HG03432 (cell line): ENCODE results near the gene PCNX2.
"Not testable (repeated sequence)": the region's sequence is repeated elsewhere in the genome, so short reads cannot be mapped to it uniquely, and the experiment has no call there.

Experiments used
- ATAC-seq: cut with Tn5 transposase; IDR thresholded peaks from one replicate; pipeline ENCODE4 v1.9.1; 2021; ENCODE audit warnings: mild to moderate bottlenecking, moderate library complexity; ENCODE audit not compliant: unreplicated experiment

Gene PCNX2

GRCh38 chr1:233025567-233025966 lies 270.0 kb downstream of the PCNX2 start:
- ATAC-seq, result no peak

DNA sequence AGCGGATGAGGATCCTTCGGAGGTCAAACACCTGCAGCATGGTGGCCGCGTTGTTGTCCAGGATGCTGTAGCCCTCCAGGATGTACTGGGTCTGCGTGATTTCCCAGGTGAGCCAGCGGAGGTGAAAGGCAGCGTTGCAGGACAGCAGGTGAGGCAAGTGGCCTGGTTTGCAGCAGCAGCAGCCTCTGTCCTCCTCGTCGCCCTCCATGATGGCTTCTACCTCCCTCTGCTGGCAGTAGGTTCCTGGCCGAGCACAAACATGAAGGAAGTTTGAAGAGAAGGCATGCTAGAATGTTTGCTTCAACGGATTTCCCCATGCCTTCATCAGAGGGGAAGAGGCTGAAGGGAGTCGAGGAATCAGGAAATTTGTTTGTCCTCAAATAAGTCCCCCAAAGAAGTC lies 270.4 kb downstream of the PCNX2 start:
- no peak for ATAC-seq

GRCh38 chr1:233024199-233024598 lies 271.3 kb downstream of the PCNX2 start:
- no peak for ATAC-seq

GRCh38 chr1:233022246-233022645 lies 273.3 kb downstream of the PCNX2 start:
- ATAC-seq, result no peak

GRCh38 chr1:233020426-233020825 lies 275.1 kb downstream of the PCNX2 start:
- no peak for ATAC-seq

- ATAC-seq, result no peak
Observed at GRCh38 chr1:233019778-233020325, 275.7 kb downstream of the PCNX2 start.

- no peak for ATAC-seq
Observed at GRCh38 chr1:233019083-233019482, 276.4 kb downstream of the PCNX2 start.

GRCh38 chr1:233016798-233017197 lies 278.7 kb downstream of the PCNX2 start:
- ATAC-seq, result no peak

GRCh38 chr1:233015965-233016364 lies 279.6 kb downstream of the PCNX2 start:
- no peak for ATAC-seq

DNA sequence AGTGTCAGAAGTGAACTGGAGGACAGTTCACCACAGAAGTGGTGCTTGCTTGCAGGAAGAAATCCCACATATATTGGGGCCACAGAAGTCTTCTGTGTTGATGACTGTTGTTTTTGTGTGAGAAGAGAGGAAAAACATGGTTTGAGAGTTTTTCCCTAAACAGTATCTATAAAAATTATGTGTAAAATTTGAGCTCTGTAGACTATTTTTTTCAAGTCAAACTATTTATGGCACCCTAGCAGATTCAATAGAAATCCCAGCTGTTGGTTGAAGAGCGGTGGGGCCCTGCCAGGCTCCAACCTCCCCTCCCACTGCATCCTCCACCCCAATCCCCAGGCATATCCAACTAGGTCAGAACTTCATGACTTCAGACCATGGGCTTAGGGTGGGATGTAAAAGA lies 283.5 kb downstream of the PCNX2 start:
- ATAC-seq, result no peak

DNA sequence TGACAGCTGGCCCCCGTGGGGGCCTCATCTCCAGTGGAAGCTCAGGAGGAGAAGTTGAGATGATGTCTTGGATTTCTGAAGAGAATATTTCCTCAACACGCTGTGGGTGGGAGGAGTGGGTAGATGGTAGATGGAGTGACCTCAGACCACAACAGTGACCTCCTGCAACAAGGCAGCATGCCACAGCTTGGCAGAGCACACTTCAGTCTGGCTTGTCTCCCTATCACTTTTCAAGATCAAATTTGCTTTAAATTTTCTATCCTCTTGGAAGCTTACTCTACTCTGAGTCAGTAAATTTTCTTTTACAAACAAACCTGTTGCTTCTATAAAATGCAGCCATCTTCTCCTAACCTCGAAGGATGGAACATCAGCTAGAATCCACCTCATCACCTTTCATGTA lies 285.4 kb downstream of the PCNX2 start:
- no peak for ATAC-seq

GRCh38 chr1:233006541-233006973 lies 289.0 kb downstream of the PCNX2 start:
- no peak for ATAC-seq

- no peak for ATAC-seq
Observed at GRCh38 chr1:233006108-233006507, 289.4 kb downstream of the PCNX2 start.

DNA sequence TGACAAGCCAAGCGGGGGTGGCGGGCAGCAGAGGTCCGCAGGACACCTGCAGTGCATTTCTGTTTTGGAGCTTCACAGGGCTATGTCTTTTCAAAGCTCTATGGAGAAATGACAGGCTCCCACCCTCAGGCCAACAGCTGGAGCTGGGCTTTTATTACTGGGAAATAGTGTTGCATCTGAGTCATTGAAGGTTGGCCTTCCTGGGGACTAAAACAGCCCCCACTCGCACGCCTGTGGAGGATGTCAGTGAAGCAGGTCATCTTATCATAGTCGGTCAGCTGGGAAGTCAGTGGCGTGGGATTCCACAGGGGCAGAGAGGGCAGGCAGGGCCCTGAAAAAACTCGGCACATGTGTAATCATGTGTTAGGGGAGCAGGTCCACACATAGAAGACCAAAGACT lies 289.8 kb downstream of the PCNX2 start:
- ATAC-seq, result no peak

DNA sequence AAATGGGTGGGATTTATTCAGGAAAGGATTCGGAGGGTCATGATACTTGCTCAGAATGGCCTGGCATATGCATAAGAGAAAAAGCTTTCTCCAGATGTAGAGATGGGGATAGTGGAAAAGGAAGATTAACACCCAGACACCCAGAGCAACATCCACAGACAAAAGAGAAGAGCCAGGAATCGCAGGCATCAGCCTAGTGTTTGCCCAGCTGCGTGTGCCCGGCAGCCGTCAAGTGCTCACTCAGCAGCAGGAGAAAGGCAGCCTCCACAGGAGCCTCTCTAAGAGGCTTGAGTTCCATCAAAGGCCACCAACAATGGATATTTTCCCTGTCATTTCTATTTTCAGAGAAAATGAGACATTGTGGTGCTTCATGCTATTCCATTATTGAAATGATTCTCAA lies 290.4 kb downstream of the PCNX2 start:
- ATAC-seq, result no peak

GRCh38 chr1:233004451-233004850 lies 291.1 kb downstream of the PCNX2 start:
- ATAC-seq, result no peak

DNA sequence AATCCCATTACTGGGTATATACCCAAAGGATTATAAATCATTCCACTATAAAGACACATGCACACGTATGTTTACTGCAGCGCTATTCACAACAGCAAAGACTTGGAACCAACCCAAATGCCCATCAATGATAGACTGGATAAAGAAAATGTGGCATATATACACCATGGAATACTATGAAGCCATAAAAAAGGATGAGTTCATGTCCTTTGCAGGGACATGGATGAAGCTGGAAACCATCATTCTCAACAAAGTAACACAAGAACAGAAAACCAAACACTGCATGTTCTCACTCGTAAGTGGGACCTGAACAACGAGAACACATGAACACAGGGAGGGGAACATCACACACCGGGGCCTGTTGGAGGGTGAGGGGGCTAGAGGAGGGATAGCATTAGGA lies 291.9 kb downstream of the PCNX2 start:
- ATAC-seq, result not testable (repeated sequence)

DNA sequence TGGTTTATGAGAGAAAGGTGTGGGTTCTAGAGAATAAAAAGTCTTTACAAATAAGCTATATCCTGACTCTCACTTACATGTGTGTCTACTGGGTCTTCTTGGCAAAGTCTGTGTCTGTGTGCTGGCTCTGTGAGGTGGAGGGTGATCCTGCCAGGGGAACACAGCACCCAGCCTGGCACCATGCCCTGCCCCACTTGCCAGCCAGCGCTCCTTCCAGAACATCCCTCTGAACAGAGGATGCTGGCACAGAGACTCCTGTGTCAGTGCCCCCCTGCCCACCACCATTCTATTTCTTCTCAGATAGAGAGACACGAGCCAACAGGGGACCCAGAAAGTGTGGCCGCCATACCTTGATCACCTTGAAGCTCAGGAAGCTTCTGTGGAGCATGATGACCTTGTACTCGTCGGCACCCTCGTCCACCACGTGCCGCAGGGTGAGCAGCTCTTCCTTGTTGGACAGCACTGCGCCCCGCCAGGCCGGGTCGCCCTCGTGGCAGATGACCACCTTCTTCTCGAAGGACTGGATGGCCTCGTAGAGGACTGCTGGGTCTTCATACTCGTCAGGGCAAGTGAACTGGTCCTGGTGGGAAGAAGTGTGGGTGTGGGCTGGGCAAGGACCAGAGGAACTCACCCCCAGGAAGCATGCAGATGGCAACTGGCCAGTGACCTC lies 295.4 kb downstream of the PCNX2 start:
- no peak for ATAC-seq

- ATAC-seq, result no peak
Observed at GRCh38 chr1:232998646-232999045, 296.9 kb downstream of the PCNX2 start.

DNA sequence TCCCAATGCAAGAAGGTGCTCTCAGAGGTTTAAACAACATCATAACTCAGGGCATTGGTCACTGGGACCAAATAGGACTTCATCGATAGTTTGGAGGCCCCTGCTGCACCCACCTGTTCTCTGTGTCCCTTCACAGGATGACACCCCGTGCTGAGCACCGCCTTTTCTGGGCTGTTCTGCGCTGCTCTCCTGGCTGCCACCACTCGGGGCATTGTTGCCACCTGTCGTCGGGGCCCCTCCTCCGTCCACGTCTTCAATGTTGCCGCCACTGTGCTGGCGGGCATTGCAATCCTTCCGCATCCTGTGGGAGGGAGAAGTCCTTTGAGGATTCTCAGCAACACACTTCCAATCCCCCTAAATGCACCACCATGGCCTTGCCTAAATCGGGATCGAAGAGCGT lies 297.4 kb downstream of the PCNX2 start:
- no peak for ATAC-seq

GRCh38 chr1:232996143-232996542 lies 299.4 kb downstream of the PCNX2 start:
- no peak for ATAC-seq

DNA sequence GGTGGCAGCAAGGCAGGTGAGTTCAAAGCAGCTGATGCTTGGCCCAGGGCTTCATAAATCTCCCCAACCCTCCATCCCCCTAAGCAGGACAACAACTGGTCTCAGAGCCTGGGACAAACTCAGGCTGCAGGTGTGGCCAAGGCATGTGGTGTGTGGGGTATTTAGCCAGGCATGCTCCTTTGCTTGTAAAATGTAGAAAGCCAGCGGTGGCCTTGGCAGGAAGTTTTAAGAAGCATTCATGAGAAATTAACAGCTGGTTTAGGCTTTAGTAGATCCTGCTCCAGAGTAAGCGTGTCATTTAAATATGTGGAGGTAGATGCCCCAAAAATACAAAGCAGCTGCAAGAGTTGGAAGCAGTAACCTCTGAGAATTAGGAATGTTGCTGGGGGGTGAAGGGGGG lies 300.3 kb downstream of the PCNX2 start:
- no peak for ATAC-seq

GRCh38 chr1:232993555-232993954 lies 302.0 kb downstream of the PCNX2 start:
- no peak for ATAC-seq
